Fibroblast of lung (primary cell): ENCODE data around the gene SNX13.

ENCODE experiments used
- EZH2 ChIP-seq: IDR thresholded peaks from 2 replicates; pipeline ENCODE4 v1.5.1; 2012; ENCODE audit warnings: low read length, control low read depth, mild to moderate bottlenecking; ENCODE audit errors: missing control alignments
- TF ChIP-seq, protein P1 (sequence below), 2 donors: IDR thresholded peaks in 1 of 2; conservative IDR thresholded peaks in 1 of 2; 1 replicate in 1 of 2; 2 replicates in 1 of 2; pipeline ENCODE4 v1.5.1; 2011 to 2012; ENCODE audit warnings: low read length in 2 of 2, control low read depth in 1 of 2, inconsistent platforms in 1 of 2, low read depth in 1 of 2, mild to moderate bottlenecking in 1 of 2

DNA sequence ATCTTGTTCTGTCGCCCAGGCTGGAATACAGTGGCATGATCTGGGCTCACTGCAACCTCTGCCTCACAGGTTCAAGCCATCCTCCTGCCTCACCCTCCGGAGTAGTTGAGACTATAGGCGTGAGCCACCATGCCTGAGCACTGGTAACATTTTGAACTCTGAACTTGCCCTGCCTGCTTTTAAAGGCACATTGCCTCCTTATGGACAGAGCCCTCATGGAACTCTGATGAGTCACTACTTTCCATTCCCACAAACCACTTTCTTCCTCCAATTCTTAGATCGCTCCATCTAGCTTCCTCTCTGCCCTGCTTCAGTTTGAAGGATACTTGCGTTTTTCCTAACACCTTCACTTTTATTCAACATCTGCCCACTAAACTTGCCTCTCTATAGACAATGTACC lies 49.3 kb upstream of the SNX13 start:
- no peak for TF ChIP-seq EZH2
- TF ChIP-seq, protein P1, sequence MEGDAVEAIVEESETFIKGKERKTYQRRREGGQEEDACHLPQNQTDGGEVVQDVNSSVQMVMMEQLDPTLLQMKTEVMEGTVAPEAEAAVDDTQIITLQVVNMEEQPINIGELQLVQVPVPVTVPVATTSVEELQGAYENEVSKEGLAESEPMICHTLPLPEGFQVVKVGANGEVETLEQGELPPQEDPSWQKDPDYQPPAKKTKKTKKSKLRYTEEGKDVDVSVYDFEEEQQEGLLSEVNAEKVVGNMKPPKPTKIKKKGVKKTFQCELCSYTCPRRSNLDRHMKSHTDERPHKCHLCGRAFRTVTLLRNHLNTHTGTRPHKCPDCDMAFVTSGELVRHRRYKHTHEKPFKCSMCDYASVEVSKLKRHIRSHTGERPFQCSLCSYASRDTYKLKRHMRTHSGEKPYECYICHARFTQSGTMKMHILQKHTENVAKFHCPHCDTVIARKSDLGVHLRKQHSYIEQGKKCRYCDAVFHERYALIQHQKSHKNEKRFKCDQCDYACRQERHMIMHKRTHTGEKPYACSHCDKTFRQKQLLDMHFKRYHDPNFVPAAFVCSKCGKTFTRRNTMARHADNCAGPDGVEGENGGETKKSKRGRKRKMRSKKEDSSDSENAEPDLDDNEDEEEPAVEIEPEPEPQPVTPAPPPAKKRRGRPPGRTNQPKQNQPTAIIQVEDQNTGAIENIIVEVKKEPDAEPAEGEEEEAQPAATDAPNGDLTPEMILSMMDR (conservative IDR thresholded peaks at IDR 0.05 in 1 of 2, IDR thresholded peaks at IDR 0.05 in 1 of 2; ENCODE audit: low read depth in 1 of 2, low read length in 2 of 2): no peak
